Testis (tissue), 3 donors: ENCODE data around the gene MOSMO. TPM values are rescaled to one million over a fixed set of nuclear protein-coding genes. Genes with fewer than 3 reads are reported as not detected.
A peak's percentile ranks its signal among the peaks of the same experiment; 100 is the strongest.

Experiments
- DNase-seq: peaks from one replicate; pipeline ENCODE4 v3.0.0-alpha.2; 2019
- H3K27ac ChIP-seq, 2 donors: fragments of 200-600 bp; sonication (generic); one replicate each; pipeline ENCODE4 v1.5.1; 2019
- H3K27me3 ChIP-seq: fragments of 200-600 bp; sonication (generic); one replicate; pipeline ENCODE4 v1.5.1; 2019
- H3K36me3 ChIP-seq: fragments of 200-600 bp; sonication (generic); one replicate; pipeline ENCODE4 v1.5.1; 2017; ENCODE audit warnings: low read depth; ENCODE audit errors: missing control alignments
- H3K4me1 ChIP-seq: fragments of 200-600 bp; sonication (generic); one replicate; pipeline ENCODE4 v1.5.1; 2019
- H3K4me3 ChIP-seq, 2 donors: fragments of 200-600 bp; sonication (generic); one replicate each; pipeline ENCODE4 v1.5.1; 2017 to 2019
- H3K9me3 ChIP-seq: fragments of 200-600 bp; sonication (generic); one replicate; pipeline ENCODE4 v1.5.1; 2017
- POLR2A ChIP-seq: fragments of 450-650 bp; IDR thresholded peaks from one replicate; pipeline ENCODE4 v1.6.1; 2017; ENCODE audit warnings: antibody characterized with exemption, mild to moderate bottlenecking, moderate library complexity
- WGBS, 2 donors: methylation state at CpG; one replicate each; pipeline ENCODE4 v1.1.5; 2018; 5-methylcytosine and 5-hydroxymethylcytosine counted together
- intact Hi-C: fragments of 100-400 bp; cut with DNase I; formaldehyde crosslinking; loops from one replicate; pipeline ENCODE4 v1.15.1; 2023; ENCODE audit warnings: low total_unique reads
- polyA plus RNA-seq: library from polyadenylated mRNA; stranded (reverse); fragments of 350-450 nt; fragmentation: Illumina TruSeq; extraction: RNeasy Lipid Tissue Mini Kit (QIAGEN cat#74804); gene quantifications from one replicate; pipeline ENCODE4 v1.2.3, GENCODE V29; 2014; ENCODE audit warnings: low read depth, low replicate concordance; ENCODE audit not compliant: insufficient read depth
- total RNA-seq, 2 donors: library from RNA; depleted of rRNA; stranded (reverse); fragments of >200 nt; gene quantifications; one replicate each; pipeline ENCODE4 v1.2.3, GENCODE V29; 2016
- TF ChIP-seq, protein P1 (sequence below), 3 experiments: fragments of 450-650 bp in 2 of 3; fragments of 200-600 bp in 1 of 3; sonication (generic) in 1 of 3; IDR thresholded peaks; one replicate each; pipeline ENCODE4 v1.5.1; 2016 to 2019; ENCODE audit warnings: antibody characterized with exemption in 3 of 3, mild to moderate bottlenecking in 2 of 3, moderate library complexity in 1 of 3

The MOSMO gene
- total and polyA plus RNA-seq, 3 donors from 2014 or later, result 17.4 to 36.8 (median 33.4) TPM

DNA sequence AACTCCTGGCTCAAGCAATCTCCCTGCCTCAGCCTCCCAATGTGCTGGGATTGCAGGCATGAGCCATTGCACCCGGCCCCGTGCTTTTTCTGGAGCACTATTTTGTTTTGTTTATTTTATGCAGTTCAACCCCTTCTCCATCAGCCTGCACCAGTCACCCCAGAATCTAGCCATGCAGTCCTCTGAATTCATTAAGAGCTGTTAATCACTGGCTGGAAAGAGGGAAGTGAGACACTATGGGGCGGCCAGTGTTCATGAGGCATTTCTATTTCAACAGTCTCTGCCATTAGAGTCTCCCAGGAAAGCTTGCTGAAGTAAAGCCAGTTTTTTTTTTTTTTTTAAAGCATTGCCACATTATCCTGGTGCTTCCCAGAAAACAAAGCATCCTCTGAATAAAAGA, 86.1 kb downstream of the MOSMO start:
- WGBS, 2 donors, result 79 to 87% methylated on average over 3 of the region's 3 CpGs
- Histone ChIP-seq H3K4me3 (no peak overlapping the region), H3K9me3 (no peaks in the 10 kb centered on the region), H3K4me1 (no peaks in the 10 kb centered on the region), H3K27ac (no peak overlapping the region), H3K36me3 (no peaks in the 10 kb centered on the region), H3K27me3 (no peaks in the 10 kb centered on the region)
- TF ChIP-seq, protein P1, sequence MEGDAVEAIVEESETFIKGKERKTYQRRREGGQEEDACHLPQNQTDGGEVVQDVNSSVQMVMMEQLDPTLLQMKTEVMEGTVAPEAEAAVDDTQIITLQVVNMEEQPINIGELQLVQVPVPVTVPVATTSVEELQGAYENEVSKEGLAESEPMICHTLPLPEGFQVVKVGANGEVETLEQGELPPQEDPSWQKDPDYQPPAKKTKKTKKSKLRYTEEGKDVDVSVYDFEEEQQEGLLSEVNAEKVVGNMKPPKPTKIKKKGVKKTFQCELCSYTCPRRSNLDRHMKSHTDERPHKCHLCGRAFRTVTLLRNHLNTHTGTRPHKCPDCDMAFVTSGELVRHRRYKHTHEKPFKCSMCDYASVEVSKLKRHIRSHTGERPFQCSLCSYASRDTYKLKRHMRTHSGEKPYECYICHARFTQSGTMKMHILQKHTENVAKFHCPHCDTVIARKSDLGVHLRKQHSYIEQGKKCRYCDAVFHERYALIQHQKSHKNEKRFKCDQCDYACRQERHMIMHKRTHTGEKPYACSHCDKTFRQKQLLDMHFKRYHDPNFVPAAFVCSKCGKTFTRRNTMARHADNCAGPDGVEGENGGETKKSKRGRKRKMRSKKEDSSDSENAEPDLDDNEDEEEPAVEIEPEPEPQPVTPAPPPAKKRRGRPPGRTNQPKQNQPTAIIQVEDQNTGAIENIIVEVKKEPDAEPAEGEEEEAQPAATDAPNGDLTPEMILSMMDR (IDR thresholded peaks at IDR 0.05), result no peak
- TF ChIP-seq POLR2A, result no peak
- intact Hi-C loops, result no loop called here
- no peak for DNase-seq

DNA sequence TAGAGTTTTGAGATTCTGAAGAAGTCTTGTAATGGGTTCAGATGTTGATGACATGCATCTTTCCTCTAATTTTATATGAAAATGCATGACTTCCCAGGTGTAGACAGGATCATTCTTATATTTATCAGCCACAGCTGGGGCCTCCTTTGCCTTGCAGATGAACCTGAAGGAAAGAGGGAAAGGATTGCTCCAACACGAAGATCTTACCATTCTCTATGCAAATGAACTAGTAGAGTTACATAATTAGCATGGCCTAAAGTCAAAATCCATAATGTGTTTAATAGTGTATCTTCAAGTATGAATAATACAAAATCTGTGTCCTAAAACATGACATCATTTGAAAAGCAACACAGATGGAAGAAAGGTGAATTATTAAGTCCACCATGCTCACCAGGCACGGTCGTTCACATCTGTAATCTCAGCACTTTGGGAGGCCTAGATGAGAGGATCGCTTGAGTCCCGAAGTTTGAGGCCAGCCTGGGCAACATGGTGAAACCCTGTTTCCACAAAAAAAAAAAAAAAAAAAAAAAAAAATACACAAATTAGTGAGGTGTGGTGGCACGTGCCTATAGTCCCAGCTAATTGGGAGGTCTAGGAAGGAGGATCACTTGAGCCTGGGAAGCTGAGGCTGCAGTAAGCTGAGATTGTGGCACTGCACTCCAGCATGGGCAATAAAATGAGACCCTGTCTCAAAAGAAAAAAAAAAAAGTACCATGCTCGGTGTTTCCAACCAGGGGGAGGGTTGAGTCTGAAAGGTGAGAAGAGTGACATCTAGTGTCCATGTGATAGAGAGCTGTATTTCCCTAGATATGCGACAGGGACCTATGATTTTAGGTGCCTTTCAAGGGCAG, 90.7 kb downstream of the MOSMO start:
- Histone ChIP-seq H3K27me3 (no peaks in the 10 kb centered on the region), H3K36me3 (no peaks in the 10 kb centered on the region), H3K4me1 (no peaks in the 10 kb centered on the region), H3K4me3 (no peak overlapping the region), H3K9me3 (no peaks in the 10 kb centered on the region), H3K27ac (no peak overlapping the region)
- TF ChIP-seq, protein P1 (IDR thresholded peaks at IDR 0.05), result peak in 2 of 3 experiments; percentile 38 to 44
- no peak for TF ChIP-seq POLR2A
- no peak for DNase-seq
- 61 to 68% methylated on average over 8 of the region's 8 CpGs for WGBS, 2 donors
- intact Hi-C loops, result no loop called here

DNA sequence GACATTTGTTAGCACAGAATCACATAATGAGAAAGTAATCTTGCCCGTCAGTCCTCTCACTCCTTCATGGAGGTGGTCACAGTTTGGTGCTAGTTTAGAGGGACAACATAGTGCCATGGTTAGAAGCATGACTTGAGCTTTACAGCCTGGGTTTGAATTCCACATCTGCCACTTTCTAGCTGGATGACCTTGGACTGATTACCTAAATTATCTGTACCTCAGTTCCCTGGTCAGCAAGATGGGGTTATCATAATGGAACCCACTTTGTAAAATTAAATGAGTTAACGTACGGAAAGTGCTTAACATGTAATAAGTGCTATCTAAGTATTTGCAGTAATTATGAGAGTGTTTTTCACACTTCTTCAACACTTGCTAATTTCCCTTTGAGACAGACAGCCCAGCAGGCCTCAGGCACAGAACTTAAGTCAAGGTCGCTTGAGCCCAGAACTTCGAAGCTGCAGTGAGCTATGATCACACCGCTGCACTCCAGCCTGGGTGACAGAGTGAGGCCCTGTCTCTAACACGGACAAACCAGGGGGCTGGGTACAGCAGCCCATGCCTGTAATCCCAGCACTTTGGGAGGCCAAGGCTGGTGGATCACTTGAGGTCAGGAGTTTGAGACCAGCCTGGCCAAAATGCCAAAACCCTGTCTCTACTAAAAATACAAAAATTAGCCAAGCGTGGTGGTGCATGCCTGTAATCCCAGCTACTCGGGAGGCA, 91.5 kb downstream of the MOSMO start:
- H3K4me3 ChIP-seq, result no peak overlapping the region
- H3K9me3 ChIP-seq, result no peaks in the 10 kb centered on the region
- TF ChIP-seq, protein P1 (IDR thresholded peaks at IDR 0.05), result no peak
- H3K27ac ChIP-seq, result no peak overlapping the region
- H3K4me1 ChIP-seq, result no peaks in the 10 kb centered on the region
- DNase-seq, result no peak
- 75 to 79% methylated on average over 9 of the region's 9 CpGs for WGBS, 2 donors
- intact Hi-C loops, result no loop called here
- H3K36me3 ChIP-seq, result no peaks in the 10 kb centered on the region
- H3K27me3 ChIP-seq, result no peaks in the 10 kb centered on the region

- intact Hi-C loops, result no loop called here
- no peaks in the 10 kb centered on the region for H3K36me3 ChIP-seq
- DNase-seq, result no peak
- H3K4me1 ChIP-seq, result no peaks in the 10 kb centered on the region
- H3K4me3 ChIP-seq, result no peak overlapping the region
- WGBS, 2 donors, result 95 to 97% methylated on average over 1 of the region's 1 CpG
- H3K27ac ChIP-seq, result no peak overlapping the region
- TF ChIP-seq, protein P1 (IDR thresholded peaks at IDR 0.05), result no peak
- no peak for TF ChIP-seq POLR2A
- H3K27me3 ChIP-seq, result no peaks in the 10 kb centered on the region
- H3K9me3 ChIP-seq, result no peaks in the 10 kb centered on the region
These were observed 95.5 kb downstream of the MOSMO start for GRCh38 chr16:22103441-22103840.
